HK-2 (cell line): ENCODE measurements around the gene S100A8.
"Not testable (repeated sequence)": the region's sequence is repeated elsewhere in the genome, so short reads cannot be mapped to it uniquely, and the experiment has no call there.

Experiments used
- DNase-seq: peaks from one replicate; pipeline ENCODE4 v3.0.0-alpha.2; 2018; ENCODE audit not compliant: unreplicated experiment

S100A8 gene

DNA sequence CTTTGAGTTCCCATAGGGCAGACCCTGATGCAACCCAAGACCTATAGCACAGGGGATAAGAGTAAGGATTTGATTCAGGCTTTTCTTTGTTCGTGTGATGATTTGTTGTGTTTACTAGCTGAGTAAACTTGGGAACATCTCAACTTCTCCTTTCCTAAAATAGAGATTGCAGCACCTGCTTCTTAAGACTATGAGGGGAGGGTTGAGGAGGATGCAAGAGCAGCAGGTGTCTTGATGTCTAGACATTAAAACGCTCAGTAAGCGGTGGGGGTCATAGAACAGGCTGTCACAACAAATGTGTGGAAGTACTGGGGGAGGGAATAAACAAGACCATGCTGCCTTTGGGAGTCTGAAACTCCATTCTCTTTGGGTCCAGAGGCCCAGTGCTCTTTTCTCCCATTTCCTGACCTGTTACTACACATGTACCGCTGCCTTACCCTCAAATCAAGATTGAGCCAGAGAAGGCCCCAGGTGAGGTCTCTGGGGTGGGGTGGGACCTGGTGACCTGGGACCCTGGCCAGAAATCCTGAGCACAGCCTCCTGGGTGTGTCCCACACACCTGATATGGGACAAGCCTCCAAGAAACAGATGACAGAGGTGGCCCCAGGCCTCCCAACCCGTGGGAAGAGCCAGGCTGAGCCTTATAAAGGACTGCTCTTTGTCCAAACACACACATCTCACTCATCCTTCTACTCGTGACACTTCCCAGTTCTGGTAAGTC is 25.1 kb upstream of the S100A8 start, which contains the start of gene S100A7A:
Gene S100A7A (plus strand): TSS at position 671 of the 721 bp plus-strand sequence. CDS start 1,563 bp downstream, outside the sequence.
- DNase-seq: no peak

DNA sequence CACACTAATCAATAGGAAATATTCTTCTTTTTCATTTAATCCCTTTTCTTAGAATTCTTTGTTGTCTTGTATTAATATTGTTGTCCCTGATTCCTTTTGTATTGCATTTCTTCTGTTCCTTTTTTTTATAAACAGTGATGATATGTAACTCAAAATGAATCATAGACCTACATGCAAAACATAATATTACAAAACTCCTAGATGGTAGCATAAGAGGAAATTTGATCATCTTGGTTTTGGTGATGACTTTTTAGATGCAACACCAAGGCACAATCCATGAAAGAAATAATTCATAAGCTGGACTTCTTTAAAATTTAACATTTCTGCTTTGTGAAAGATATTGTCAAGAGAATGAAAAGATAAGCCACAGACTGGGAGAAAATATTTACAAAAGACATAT is 23.1 kb upstream of the S100A8 start:
- DNase-seq: not testable (repeated sequence)

DNA sequence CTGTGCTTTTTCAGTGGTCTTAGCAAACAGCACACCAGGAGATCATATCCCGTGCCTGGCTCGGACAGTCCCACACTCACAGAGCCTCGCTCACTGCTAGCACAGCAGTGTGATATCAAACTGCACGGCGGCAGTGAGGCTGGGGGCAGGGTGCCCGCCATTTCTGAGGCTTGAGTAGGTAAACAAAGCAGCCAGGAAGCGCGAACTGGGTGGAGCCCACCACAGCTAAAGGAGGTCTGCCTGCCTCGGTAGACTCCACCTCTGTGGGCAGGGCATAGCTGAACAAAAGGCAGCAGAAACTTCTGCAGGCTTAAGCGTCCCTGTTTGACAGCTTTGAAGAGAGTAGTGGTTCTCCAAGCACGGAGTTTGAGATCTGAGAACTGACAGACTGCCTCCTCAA is 16.4 kb upstream of the S100A8 start:
- not testable (repeated sequence) for DNase-seq

DNA sequence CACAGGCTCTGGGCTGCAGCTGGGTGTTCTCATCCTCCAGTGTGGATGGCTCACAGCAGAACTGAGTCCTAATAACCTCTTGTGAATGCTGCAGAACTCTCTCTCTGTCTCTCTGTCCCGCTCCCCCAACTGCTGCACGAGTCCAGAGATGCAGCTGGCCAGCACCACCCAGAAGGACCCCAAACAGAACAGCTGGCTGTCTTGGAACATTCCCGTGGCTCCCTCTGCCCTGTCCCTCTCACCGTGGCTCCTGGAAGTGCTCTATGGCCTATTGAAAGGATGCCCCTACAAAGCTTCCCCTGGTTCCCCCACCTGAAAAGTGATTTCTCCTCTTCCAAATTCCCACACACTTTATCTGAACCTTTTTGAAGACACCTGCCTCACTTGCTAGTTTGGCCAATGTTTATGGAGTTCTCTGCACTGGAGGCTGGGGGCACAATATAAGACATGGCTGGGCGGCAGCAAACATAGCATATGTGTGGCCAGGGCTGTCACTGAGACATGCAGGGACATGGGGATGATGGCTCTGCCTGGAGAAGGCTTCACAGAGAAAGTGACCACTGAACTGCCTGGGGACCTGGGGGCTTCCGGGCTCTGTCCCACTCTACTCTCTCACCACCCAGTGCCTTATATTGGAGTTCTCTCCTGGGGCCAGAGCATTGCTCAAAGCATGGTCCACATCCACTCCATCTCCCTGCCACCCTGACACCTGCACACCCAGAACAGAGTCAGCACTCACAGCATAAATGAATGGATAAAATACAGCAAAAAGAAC is 15.1 kb upstream of the S100A8 start:
- not testable (repeated sequence) for DNase-seq

DNA sequence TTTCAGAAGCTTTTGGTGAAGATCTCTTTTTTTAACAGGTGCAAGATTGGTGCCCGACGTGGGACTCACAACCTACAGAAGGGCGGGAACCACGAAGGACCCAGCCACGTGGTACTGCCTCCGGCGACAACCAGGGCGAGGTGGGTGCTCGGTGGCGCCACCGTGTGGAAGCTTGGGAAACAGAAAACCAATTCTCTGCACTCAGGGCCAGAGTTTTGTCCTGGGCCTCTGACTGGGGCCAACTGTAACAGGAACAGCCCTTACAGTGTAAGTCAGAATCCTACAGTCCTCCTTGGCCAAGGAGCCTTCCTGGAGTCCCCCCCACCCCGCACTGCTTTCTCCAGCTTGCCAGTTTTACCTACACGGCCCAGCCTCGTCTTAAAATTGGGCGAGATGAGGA is 13.9 kb upstream of the S100A8 start:
- peak; percentile 60 for DNase-seq

DNA sequence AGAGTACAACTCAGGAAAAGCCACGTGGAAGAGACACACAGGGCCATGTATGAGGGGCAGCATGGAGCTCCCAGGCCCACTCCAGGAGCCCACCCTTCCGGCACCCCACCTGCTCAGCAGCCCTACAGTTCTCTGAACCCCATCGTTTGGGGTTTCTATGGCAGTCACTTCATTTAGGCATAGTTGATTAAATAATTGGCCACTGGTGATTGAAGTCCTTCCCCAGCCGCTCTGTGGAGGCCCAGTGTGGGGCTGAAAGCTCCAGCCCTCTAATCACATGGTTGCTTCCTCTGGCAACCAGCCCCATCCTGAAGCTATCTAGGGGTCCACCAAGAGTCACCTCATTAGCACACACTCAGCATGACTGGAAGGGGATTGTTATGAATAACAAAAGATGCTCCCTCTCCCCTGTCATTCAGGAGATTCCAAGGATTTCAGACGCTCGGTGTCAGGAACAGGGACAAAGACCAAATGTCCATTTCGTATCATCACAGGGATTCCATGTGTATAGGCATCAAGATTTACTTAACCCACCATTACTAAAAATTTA is 13.3 kb upstream of the S100A8 start:
- DNase-seq: no peak

DNA sequence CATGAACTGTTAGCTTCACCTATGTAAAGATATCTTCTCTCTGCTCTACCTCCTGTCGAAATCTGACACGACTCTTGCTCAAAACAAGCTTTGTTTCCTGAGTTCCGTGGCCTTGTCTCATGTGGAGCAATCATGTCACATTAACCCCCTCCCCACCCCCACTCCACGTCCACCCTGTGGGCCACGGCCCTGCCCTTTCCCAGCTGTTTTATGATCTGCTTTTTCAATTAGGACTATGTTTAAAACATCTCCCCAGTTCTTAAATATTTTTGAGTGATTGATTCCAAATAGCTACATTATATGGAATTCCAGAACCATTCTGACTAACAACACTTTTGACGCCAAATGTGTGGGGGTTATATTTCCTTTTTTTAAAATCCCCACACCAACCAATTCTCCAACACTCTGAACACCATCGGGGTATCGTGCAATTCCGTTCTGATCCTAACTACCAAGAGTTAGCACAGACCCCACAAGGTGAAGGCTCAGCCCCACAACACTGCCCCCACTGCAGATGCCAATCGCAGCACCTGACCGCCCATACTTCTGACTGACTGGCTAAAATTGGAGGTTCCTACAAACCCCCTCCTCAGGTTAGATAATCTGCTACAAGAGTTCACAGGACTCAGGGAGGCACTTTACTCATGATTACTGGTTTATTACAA is 12.7 kb upstream of the S100A8 start:
- DNase-seq: no peak

DNA sequence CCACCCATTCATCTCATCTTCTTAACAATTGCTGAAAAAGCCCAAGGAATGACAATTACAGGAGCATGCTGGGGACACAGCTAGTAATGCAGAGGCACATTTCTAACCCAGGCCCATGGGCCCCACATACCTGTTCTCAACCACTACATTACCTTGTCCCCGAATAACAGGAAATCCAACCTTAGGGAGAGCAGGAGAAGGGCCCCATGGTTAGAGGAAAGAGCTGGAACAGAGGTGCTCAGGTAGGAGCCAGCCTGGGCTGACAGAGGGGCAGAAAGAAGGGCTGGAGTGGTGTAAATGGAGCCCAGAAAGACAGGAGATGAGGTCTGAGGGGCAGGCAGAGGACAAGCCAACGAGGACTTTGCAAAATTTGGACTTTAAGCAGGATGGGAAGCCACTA is 11.4 kb upstream of the S100A8 start:
- no peak for DNase-seq

DNA sequence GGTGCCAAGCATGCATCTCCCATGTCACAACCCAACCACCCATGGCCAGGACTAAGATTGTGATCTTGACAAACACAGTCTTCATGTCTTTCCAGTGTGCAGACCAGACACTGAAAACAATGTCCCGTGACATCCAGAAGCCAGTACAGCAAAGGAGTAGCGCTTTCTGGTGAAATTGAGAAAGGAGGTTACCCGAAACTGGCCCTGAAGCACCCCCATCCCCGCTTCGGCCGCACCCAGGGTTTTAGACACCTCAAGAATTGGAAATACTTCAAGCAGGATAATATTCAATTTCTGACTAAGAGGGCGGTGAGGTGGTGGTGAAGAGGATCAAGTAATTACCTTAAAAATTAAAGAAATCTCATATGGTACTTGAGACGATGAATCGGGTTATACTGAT is 10.6 kb upstream of the S100A8 start:
- no peak for DNase-seq

DNA sequence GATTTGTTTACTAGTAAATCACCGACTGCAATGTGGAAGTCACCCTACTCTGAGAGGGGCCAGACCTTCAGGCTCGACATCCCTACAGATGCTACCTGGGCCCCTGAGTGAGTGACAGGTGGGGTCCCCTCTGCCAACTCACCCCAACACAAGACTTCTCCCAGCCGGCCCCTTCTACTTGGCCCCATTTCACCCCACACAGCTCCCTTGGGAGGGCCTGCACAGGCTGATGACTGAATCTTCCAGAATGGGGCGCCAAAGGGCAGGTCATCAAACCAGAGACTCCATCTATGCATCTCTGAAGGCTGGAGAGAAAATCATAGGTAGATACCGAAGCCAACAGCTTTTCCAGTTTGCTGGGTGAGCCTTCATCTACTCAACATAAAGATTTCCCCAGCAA is 9.4 kb upstream of the S100A8 start:
- DNase-seq: no peak

DNA sequence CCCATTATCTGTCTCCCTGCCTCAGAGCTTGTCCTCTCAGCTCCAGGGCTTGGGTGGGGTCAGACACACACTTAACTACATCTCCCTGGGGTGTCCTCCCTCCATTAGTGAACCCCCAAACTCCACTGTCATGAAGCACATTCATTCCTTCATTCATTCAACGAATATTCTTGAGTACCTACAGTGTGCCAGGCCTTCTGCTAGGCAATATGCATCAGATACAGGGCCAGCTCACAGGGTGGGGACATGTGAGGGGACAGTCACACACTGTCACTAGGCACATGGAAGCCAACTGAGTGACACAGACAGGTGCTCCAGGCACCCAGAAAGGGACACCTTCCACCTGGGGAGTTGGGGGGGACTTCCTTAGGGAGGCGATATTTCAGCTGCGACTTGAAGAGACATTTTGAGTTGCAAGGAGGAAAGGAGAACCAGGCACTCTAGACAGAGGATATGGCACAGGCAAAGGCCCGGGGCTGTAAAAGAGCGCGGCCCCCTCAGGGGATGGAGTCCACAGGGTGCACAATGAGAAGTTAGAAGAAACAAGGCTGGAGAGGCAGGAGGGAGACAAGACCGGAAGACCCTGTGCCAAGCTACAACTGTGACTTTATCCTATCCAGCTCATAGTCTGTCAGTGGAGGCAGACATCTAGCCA is 8.7 kb upstream of the S100A8 start:
- no peak for DNase-seq

DNA sequence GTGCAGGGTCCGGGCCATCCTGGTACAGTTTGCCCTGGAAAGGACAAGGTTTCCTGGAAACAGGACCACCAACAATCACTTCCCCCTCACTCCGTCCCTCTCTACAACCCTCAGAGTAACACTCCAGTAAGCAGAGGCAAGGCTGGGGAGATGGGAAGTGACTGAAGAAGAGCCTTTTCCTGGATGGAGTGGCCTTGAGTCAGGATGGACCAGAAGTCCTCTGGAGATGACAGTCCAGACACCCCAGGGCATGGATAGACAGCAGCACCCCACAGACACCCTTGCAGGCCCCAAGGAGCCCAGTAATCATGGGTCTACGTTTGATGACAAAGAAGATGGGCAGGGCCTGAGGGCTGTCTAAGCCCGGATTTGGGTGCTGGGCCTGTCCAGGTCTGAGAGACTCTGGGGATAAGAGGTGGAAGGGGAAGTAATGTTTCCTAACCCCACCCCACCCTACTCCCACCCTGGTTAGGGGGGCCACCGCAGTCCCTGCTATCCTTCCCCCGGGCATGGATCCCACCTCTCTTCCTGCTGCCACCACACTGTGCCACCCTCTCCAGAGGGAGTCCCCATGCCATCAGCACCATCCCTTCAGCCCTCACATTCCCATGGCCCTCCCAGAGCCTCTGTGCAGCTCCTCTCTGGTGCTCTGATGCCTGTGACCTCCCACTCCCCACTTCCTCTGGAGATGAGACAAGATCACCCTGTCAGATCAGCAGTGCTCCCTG is 7.2 kb upstream of the S100A8 start:
- no peak for DNase-seq

DNA sequence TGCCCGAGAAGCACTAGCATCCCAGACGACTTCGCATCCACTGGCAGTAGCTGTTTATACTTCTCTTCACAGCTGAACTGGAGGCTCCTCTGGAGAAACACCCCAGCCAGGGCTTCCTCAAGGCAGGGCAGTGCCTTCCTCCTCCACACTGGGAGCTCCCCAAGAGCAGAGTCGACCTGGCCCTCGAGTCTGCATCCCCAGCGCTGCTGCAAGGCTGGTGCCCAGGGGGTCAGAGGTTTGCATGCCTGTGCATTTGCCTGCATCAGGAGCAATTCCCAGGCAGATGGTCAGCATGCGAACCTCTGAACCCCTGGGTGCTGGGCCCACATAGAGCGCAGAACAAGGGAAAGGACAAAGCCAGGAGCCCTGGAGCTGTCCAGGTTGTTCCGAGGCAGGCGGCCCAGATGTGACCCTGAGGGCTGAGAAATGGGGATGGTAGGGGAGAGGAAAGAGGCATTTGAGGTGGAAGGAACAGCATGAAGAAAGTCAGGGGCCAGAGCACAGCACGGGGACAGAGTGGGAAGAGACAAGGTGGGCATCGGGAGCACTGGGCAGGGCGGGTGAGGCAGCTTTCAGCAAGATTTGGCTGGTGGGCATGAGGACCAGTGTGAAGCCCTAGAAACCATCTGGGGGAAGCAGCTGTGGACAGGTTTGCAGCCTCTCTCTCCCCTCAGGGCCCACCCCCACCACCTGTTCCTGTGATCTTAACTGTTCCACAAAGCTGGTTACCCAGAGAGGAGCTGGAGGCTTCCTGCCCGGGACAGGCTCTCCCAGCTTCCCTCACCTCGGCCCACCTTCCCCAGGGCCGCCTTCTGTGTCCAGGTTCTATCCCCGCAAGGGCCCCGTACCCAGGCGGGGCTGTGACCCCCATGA is 6.4 kb upstream of the S100A8 start:
- no peak for DNase-seq

DNA sequence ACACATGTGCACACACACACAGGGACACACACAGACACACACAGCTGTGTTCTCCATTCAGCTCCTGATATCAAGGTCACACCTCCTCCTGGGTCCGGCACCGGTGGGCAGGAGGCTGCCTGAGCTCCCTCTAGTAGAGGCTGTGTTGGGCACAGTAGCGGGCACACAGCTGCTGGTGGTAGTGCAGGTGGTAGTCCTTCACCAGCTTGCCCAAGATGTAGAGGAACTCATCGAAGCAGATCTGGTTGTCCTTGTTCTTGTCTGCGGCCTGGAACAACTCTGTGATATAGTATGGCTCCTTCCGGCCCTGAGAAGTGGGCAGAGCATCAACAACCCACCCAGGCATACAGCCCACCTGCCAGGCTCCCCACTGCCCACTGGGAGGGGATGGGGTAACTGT is 5.6 kb upstream of the S100A8 start:
- DNase-seq: no peak

DNA sequence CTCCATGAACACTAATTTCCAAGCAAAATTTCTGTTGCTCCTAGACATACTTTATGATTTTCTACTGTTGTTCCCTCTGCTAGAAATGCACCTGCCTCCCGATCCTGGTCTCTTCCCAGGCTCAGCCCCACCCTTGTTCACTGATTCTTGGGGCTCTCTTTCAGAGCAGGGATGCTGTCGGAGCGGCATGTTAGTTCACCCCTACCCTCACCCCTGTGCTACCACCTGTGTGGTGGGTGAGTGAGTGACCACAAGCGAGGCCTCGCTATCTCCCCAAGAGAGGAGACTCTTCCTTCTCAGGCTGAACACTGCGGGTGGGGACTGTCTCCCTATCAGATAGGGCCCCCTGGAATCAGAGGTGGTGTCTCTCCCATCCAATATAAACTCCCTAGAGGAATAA is 4.9 kb upstream of the S100A8 start:
- DNase-seq: no peak

DNA sequence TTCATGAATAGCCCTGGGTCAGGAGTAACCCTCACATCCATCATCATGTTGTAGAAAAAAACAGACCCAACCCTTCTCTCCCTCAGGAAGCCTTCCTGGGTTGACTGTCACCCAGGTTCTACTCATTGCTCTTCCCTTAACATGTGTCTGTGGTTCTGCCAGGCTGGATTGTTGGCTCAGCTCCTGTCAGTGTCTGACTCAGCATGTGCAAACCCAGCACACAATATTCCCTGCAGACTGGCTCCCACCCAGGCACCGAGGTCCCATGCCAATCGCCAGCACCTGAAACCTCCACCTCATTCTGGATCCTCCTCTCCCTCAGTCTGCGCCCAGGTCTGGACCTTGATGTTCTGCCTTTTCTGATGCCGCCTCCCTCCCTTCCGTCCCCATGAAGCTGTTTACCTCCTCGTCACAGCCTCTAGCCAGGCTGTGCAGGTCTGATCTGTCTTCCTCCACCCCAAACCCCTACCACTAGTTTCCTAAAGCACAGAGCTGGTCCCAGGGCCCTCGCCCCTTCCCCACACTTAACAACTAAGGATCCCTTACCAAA is 4.3 kb upstream of the S100A8 start:
- DNase-seq: no peak

DNA sequence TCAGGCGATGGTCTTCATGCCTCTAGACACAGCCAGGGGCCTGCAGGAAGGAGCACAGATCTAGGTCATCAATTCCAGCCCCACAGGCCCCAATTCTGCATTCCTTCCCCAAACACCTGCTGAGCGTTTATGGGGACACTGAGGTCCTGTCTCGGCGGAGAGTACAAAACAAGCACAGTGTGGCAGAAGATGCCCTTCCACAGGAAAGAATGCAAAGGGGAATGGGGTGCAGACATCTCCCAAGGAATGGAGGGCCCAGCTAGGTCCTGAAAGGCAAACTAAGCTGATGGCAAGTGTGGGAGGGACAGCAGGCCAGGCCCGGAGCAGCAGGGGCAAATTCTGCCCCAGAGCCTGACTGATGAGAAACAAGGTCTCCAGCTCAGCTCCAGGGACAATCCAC is 3.5 kb upstream of the S100A8 start:
- DNase-seq: no peak

DNA sequence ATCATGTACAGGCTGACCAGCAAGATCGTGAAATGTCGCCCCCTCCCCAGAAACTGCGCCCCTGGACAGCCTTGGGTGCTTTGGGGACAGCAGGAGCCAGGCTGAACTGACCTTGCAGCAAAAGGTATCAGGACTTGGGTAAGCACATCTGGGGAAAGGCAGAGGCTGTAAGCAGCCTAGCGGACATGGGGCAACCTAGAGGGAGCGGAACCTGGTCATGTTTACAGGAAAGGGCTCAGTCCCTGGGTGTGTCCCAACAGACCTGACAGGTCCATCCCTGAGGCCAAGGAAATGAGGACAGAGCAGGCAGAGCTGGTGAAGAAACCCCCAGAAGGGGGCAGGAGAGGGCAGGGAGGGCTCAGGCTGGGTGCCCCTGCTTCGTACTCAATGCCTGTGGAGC is 3.1 kb upstream of the S100A8 start:
- no peak for DNase-seq

DNA sequence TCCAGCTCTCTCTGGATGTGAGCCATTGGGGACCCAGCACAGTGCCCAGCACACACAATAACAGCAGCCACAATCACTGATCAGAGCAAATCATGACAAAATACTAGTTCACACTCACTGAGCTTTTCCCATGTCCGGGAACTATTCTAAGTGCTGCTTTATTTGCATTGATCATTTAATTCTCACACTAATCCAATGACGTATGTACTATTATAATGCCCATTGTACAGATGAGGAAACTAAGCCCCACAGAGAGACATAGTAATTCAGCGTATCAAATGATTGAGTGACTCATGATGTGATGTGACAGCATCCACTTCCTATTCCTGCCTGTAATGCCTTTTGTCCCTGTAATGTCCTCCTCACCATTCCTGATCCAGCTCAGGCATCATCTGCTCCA is 1.9 kb upstream of the S100A8 start:
- no peak for DNase-seq

DNA sequence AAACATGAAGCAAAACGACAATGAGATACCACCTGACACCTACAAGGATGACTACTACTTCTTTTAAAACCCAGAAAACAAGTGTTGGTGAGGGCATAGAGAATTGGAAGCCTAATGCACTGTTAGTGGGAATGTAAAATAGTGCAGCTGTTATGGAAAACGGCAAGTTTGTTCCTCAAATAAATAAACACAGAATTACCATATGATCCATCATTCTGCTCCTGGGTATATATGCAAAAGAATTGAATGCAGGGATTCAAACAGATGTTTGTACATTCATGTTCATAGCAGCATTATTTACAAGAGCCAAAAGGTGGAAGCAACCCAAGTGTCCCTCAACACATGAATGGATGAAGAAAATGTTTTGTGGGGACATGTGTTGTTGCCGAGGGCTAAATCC is 1.4 kb upstream of the S100A8 start:
- no peak for DNase-seq
